Activated naive CD4-positive, alpha-beta T cell treated with anti-CD3 and anti-CD28 coated beads for 36 hours (primary cell): ENCODE measurements around the gene ALDH3A1. TPM values are rescaled to one million over a fixed set of nuclear protein-coding genes. Genes with fewer than 3 reads are reported as not detected.

Source experiments
- CTCF ChIA-PET: fragments of 350-600 bp; sonication (Branson Sonifier 250); formaldehyde crosslinking; loops from one replicate; lab custom pipeline; 2021; ENCODE audit warnings: antibody characterized with exemption; lab: Charles Lee
- DNase-seq: peaks from one replicate; pipeline ENCODE4 v3.0.0-alpha.2; 2020
- H3K27ac Mint-ChIP-seq: one replicate; pipeline ENCODE4 v1.8.0; 2021; ENCODE audit warnings: mild to moderate bottlenecking, mixed read lengths
- H3K27me3 Mint-ChIP-seq: one replicate; pipeline ENCODE4 v1.8.0; 2021; ENCODE audit warnings: low read depth, mixed read lengths
- H3K36me3 Mint-ChIP-seq: one replicate; pipeline ENCODE4 v1.8.0; 2021; ENCODE audit warnings: low read depth, mixed read lengths
- H3K4me1 Mint-ChIP-seq: one replicate; pipeline ENCODE4 v1.8.0; 2021; ENCODE audit warnings: low read depth, mixed read lengths
- H3K4me3 Mint-ChIP-seq: one replicate; pipeline ENCODE4 v1.8.0; 2021; ENCODE audit warnings: mild to moderate bottlenecking, moderate library complexity, mixed read lengths
- H3K9me3 Mint-ChIP-seq: one replicate; pipeline ENCODE4 v1.8.0; 2021; ENCODE audit warnings: mixed read lengths
- intact Hi-C: fragments of 100-400 bp; cut with micrococcal nuclease; formaldehyde crosslinking; loops from one replicate; pipeline ENCODE4 v1.15.1; 2023
- total RNA-seq, 2 experiments: library from RNA; stranded (reverse); gene quantifications; one replicate each; pipeline ENCODE4 v1.2.3, GENCODE V29; 2021

The ALDH3A1 gene
- total RNA-seq, 2 experiments from 2014 or later = not detected

DNA sequence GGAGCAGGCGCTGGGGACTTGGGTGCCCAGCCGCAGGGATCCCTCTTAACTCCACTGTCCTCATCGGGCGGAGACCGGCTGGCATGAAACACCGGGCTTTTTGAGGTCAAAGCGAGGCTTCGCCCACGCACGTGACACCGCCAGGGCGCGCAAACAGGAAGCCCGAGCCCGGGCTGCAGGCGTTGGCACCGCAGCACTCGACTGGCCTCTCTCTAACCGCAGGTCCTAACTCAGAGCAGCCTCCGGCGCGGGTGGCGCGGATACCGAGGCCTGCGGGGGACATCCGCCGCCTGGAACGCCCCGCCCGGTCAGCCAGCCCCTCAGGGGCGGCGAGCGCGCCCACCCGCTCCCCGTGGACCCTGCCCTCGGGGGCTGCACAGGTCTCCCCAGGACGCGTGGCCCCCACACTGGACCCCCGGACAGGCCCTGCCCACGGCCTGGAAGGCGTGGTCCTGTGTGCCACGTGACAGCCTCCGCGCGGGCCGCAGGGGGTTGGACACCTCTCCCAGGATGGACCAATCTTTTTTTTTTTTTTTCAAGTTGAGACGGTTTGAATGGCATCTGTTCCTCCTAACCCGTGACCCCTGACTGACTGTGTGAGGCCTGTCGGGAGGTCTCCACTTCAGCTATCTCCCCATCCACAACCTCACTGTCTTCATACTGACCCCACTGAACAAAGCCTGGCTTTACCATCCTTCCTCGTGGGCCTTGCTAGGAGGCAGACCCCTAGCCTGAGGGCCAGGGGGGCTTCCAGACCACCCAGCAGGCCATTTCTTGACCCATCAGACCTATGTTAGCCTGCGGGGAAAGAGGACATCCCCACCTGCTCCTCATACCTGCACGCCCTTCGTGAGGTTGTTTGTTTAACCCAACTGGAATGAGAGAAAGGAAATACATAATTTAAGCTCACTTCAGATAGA lies 23.3 kb downstream of the ALDH3A1 start:
- peak overlapping the region; percentile 25 for H3K4me3 Mint-ChIP-seq
- intact Hi-C loops = loop anchor here (5.0 kb wide), 1 partner anchor 38 kb away; no protein-coding TSS in a partner anchor
- no peak overlapping the region for H3K27ac Mint-ChIP-seq
- no peaks in the 10 kb centered on the region for H3K9me3 Mint-ChIP-seq
- DNase-seq = peak; percentile 75
- H3K4me1 Mint-ChIP-seq = peaks cover 16% of the 10 kb centered on the region
- CTCF ChIA-PET = interaction anchor here (0.6 kb wide), 1 partner anchor 418 kb away, joined by 4 read pairs; no protein-coding TSS in a partner anchor
- H3K36me3 Mint-ChIP-seq = no peaks in the 10 kb centered on the region
- H3K27me3 Mint-ChIP-seq = no peaks in the 10 kb centered on the region

DNA sequence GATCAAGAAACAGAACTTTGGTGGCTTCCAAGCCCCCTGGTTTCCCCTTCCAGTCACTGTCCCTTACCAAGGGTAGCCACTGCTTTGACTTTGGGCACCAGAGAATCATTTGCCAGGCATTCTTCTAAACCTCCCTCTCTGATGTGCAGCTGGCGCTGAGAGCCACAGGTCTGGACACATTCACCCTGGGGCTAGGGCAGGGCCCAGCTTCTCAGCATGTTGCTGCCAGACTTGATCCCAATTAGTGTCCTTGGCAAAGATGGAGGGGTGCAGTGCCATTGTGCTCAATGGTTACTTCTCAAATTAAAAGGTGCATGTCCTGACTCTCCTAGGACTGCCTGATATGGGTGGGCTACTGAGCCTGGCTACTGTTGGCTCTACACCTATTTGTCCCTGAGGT lies 24.1 kb downstream of the ALDH3A1 start:
- Mint-ChIP-seq H3K4me1 (peaks cover 16% of the 10 kb centered on the region), H3K36me3 (no peaks in the 10 kb centered on the region), H3K4me3 (no peak overlapping the region), H3K9me3 (no peaks in the 10 kb centered on the region), H3K27me3 (no peaks in the 10 kb centered on the region), H3K27ac (no peak overlapping the region)
- CTCF ChIA-PET = no interaction called here
- intact Hi-C loops = loop anchor here (5.0 kb wide), 1 partner anchor 38 kb away; no protein-coding TSS in a partner anchor
- no peak for DNase-seq

GRCh38 chr17:19720631-19721426 lies 27.3 kb downstream of the ALDH3A1 start:
- H3K36me3 Mint-ChIP-seq = no peaks in the 10 kb centered on the region
- no peak overlapping the region for H3K4me3 Mint-ChIP-seq
- H3K27ac Mint-ChIP-seq = no peak overlapping the region
- no peaks in the 10 kb centered on the region for H3K27me3 Mint-ChIP-seq
- H3K9me3 Mint-ChIP-seq = no peaks in the 10 kb centered on the region
- intact Hi-C loops = loop anchor here (5.0 kb wide), 1 partner anchor 41 kb away; no protein-coding TSS in a partner anchor
- DNase-seq = no peak
- CTCF ChIA-PET = no interaction called here
- H3K4me1 Mint-ChIP-seq = peaks cover 16% of the 10 kb centered on the region

DNA sequence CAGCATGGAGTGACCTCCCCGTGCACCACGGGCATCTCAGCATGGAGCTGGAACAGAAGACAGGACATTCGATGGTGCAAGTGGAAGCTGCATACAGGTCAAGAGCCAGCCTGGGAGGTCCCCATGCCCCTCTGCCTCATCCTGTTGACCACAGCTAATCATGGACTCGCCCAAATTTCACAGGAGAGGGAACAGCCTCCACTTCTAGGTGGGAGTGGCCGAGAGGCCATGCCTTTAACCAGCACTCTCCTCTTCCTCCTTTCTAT lies 28.0 kb downstream of the ALDH3A1 start:
- Mint-ChIP-seq H3K4me1 (peaks cover 9% of the 10 kb centered on the region), H3K27ac (no peak overlapping the region), H3K27me3 (no peaks in the 10 kb centered on the region), H3K4me3 (no peak overlapping the region), H3K9me3 (no peaks in the 10 kb centered on the region), H3K36me3 (no peaks in the 10 kb centered on the region)
- CTCF ChIA-PET = no interaction called here
- intact Hi-C loops = loop anchor here (5.0 kb wide), 1 partner anchor 42 kb away; no protein-coding TSS in a partner anchor
- no peak for DNase-seq

GRCh38 chr17:19719355-19720209 lies 28.5 kb downstream of the ALDH3A1 start:
- intact Hi-C loops = loop anchor here (5.0 kb wide), 1 partner anchor 43 kb away; no protein-coding TSS in a partner anchor
- Mint-ChIP-seq H3K36me3 (no peaks in the 10 kb centered on the region), H3K9me3 (no peaks in the 10 kb centered on the region), H3K27me3 (no peaks in the 10 kb centered on the region), H3K27ac (no peak overlapping the region), H3K4me1 (peaks cover 6% of the 10 kb centered on the region), H3K4me3 (no peak overlapping the region)
- no peak for DNase-seq
- CTCF ChIA-PET = interaction anchor here (1.1 to 1.3 kb wide), 2 partner anchors 9 to 24 kb away, joined by 3 to 4 read pairs; no protein-coding TSS in a partner anchor

DNA sequence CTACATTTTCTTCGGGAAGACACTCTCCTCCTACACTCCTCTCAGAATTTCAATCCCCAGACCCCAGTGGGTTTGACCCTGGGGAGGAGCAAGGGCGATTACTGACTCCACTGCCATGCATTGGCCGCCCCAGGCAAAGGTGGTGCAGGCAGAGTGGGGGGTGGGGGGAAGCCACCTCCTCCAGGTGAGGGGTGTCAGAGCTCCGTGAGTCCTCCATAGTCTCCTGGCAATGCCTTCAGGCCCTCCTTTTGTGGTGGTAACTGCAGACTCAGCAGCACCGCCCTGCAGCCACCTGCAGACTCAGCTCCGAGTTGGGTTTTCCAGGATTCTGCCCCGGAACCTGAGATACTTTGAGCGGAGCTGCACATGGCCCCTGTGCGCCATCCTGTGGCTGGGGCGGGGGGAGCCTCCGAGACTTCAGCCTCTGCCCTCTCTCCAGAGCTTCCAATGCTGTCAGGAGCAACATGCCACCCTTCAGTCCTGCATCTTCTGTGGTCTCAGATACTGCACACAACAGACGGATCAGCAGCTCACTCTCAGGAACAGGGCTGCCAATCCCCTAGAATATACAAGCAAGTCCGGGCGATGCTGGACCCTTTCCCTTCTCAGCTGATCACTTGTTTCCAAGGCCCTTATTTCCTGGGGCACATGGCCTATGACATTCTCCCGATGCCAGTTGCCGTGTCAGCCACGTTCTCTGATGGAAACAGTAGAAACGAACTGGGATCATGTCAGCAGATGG lies 29.3 kb downstream of the ALDH3A1 start:
- CTCF ChIA-PET = interaction anchor here (1.1 to 1.3 kb wide), 2 partner anchors 9 to 25 kb away, joined by 3 to 4 read pairs; no protein-coding TSS in a partner anchor
- DNase-seq = no peak
- H3K36me3 Mint-ChIP-seq = no peaks in the 10 kb centered on the region
- H3K9me3 Mint-ChIP-seq = no peaks in the 10 kb centered on the region
- no peak overlapping the region for H3K4me3 Mint-ChIP-seq
- no peaks in the 10 kb centered on the region for H3K27me3 Mint-ChIP-seq
- H3K4me1 Mint-ChIP-seq = no peaks in the 10 kb centered on the region
- H3K27ac Mint-ChIP-seq = no peak overlapping the region
- intact Hi-C loops = no loop called here

DNA sequence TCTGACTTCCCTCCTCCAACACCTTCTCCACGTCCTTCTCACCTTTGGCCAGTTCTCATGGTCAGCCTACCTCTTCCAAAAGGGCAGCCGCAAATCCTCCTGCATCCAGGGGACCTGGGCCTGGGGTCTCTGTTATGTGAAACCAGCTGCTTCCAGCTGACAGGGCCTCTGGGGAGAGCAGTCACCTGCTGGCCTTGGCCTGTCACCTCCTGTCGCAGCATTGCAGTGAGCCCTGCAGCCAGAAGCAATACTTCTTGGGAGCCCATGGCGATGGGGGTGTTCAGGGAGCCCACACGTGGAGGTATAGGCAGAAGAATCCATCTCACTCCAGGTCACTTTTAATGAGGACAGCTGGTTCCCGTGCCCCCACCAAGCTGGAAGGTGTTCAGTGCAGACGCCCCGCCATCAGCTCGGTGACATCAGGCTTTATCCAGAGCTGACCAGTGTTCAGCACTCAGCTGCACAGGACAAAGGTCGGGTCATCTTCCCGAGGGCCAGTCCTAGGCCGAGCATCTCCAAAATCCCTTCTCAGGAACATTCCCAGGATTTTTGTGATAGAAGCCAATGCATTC lies 30.0 kb downstream of the ALDH3A1 start:
- no peaks in the 10 kb centered on the region for H3K36me3 Mint-ChIP-seq
- no peak overlapping the region for H3K27ac Mint-ChIP-seq
- intact Hi-C loops = no loop called here
- DNase-seq = no peak
- H3K27me3 Mint-ChIP-seq = no peaks in the 10 kb centered on the region
- H3K9me3 Mint-ChIP-seq = no peaks in the 10 kb centered on the region
- no peak overlapping the region for H3K4me3 Mint-ChIP-seq
- CTCF ChIA-PET = interaction anchor here (0.6 kb wide), 1 partner anchor 215 kb away, joined by 3 read pairs; no protein-coding TSS in a partner anchor
- H3K4me1 Mint-ChIP-seq = no peaks in the 10 kb centered on the region

DNA sequence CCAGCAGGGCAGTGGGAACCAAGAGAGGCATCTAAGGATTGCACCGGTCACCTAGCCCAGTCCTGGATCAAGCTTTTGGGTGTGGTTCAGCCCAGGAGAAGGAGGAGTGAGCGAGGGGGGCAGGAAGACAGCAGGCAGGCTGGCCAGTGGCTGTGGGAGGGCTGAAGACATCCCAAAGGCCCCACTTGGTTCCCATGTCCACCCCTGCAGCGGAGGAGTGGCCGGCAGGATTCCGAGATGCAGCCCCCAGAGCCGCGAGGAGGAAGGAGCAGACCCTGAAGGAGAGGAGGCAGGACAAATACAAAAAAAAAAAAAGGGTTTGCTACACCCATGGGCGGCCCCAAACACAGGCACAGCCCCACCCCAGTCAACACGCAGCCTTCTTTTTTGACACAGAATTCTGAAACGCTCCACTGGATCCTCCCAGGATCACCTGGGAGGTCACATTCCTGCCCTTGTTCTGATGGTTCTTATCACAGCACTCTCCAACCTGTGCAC lies 30.6 kb downstream of the ALDH3A1 start:
- CTCF ChIA-PET = interaction anchor here (0.6 kb wide), 1 partner anchor 214 kb away, joined by 3 read pairs; no protein-coding TSS in a partner anchor
- no peaks in the 10 kb centered on the region for H3K27me3 Mint-ChIP-seq
- no peaks in the 10 kb centered on the region for H3K36me3 Mint-ChIP-seq
- DNase-seq = no peak
- H3K4me3 Mint-ChIP-seq = no peak overlapping the region
- no peak overlapping the region for H3K27ac Mint-ChIP-seq
- intact Hi-C loops = no loop called here
- no peaks in the 10 kb centered on the region for H3K9me3 Mint-ChIP-seq
- no peaks in the 10 kb centered on the region for H3K4me1 Mint-ChIP-seq

GRCh38 chr17:19717031-19717360 lies 31.1 kb downstream of the ALDH3A1 start:
- no peaks in the 10 kb centered on the region for H3K9me3 Mint-ChIP-seq
- no peaks in the 10 kb centered on the region for H3K36me3 Mint-ChIP-seq
- no peak overlapping the region for H3K4me3 Mint-ChIP-seq
- DNase-seq = no peak
- CTCF ChIA-PET = no interaction called here
- H3K27me3 Mint-ChIP-seq = no peaks in the 10 kb centered on the region
- H3K4me1 Mint-ChIP-seq = no peaks in the 10 kb centered on the region
- no peak overlapping the region for H3K27ac Mint-ChIP-seq
- intact Hi-C loops = no loop called here

GRCh38 chr17:19716108-19717030 lies 31.7 kb downstream of the ALDH3A1 start, which contains the start of gene SLC47A2:
Gene SLC47A2 (minus strand): TSS chr17:19716584. CDS start chr17:19716555, 29 bp downstream.
- no peaks in the 10 kb centered on the region for H3K27me3 Mint-ChIP-seq
- no peaks in the 10 kb centered on the region for H3K36me3 Mint-ChIP-seq
- no peak within 1 kb of the TSS for H3K4me3 Mint-ChIP-seq
- H3K9me3 Mint-ChIP-seq = no peaks in the 10 kb centered on the region
- CTCF ChIA-PET = no interaction called here
- intact Hi-C loops = no loop called here
- no peak for DNase-seq
- H3K27ac Mint-ChIP-seq = no peak within 1 kb of the TSS
- no peaks in the 10 kb centered on the region for H3K4me1 Mint-ChIP-seq
